OCI-LY7 (cell line): Measurements from ENCODE around the gene LRRK1. TPM values are rescaled to one million over a fixed set of nuclear protein-coding genes. Genes with fewer than 3 reads are reported as not detected.

ENCODE experiments used
- BruUV-seq: library from RNA; stranded (reverse); fragments of 400-500 nt; replicated peaks from 2 replicates; lab custom pipeline; 2021; lab: Mats Ljungman, UMichigan
- CTCF ChIA-PET: fragments of 300-600 bp; sonication (Branson Sonifier 250); formaldehyde crosslinking; loops from one replicate; lab custom pipeline; 2022; ENCODE audit warnings: antibody characterized with exemption; ENCODE audit not compliant: unreplicated experiment; lab: Charles Lee
- POLR2A ChIA-PET: fragments of 300-600 bp; sonication (Branson Sonifier 250); formaldehyde crosslinking; loops from one replicate; lab custom pipeline; 2022; ENCODE audit warnings: antibody characterized with exemption; lab: Charles Lee
- DNase-seq: peaks from one replicate; pipeline ENCODE4 v3.0.0-alpha.2; 2015; ENCODE audit warnings: low spot score
- H2AFZ ChIP-seq: fragments of 200-600 bp; sonication (generic), shearing (Covaris generic); 2 replicates; pipeline ENCODE4 v1.6.1; 2014; ENCODE audit warnings: mild to moderate bottlenecking, antibody characterized with exemption, low read length, moderate library complexity
- H3K27ac ChIP-seq: fragments of 200-600 bp; sonication (generic); 2 replicates; pipeline ENCODE4 v1.5.1; 2014; ENCODE audit warnings: mixed run types, low read depth, mild to moderate bottlenecking, moderate library complexity, low read length, inconsistent platforms; ENCODE audit not compliant: poor library complexity, severe bottlenecking
- H3K36me3 ChIP-seq: fragments of 200-600 bp; sonication (generic); 2 replicates; pipeline ENCODE4 v1.6.1; 2014; ENCODE audit warnings: mild to moderate bottlenecking, antibody characterized with exemption, low read length, moderate library complexity, mixed read lengths; ENCODE audit not compliant: insufficient read depth
- H3K4me1 ChIP-seq: fragments of 200-600 bp; sonication (generic); 2 replicates; pipeline ENCODE4 v1.5.1; 2014; ENCODE audit warnings: mild to moderate bottlenecking, low read length; ENCODE audit not compliant: insufficient read depth, poor library complexity, severe bottlenecking
- H3K4me2 ChIP-seq: fragments of 200-600 bp; sonication (generic); 2 replicates; pipeline ENCODE4 v1.6.1; 2014; ENCODE audit warnings: mild to moderate bottlenecking, low read length
- H3K4me3 ChIP-seq: fragments of 200-600 bp; sonication (generic); 2 replicates; pipeline ENCODE4 v1.5.1; 2014; ENCODE audit warnings: mild to moderate bottlenecking, low read depth, low read length; ENCODE audit not compliant: poor library complexity, severe bottlenecking
- H3K79me2 ChIP-seq: fragments of 200-600 bp; sonication (generic); 2 replicates; pipeline ENCODE4 v1.6.1; 2016; ENCODE audit warnings: low read depth, mild to moderate bottlenecking, low read length, moderate library complexity, mixed read lengths; ENCODE audit not compliant: insufficient read depth
- H3K9me2 ChIP-seq: fragments of 200-600 bp; sonication (generic); 2 replicates; pipeline ENCODE4 v1.6.1; 2016; ENCODE audit warnings: mild to moderate bottlenecking, low read length, mixed read lengths; ENCODE audit not compliant: insufficient read depth
- H3K9me3 ChIP-seq: fragments of 200-600 bp; sonication (generic); 2 replicates; pipeline ENCODE4 v1.6.1; 2014; ENCODE audit warnings: mild to moderate bottlenecking, mixed run types, low read length, mixed read lengths
- H4K20me1 ChIP-seq: fragments of 200-600 bp; sonication (generic); 2 replicates; pipeline ENCODE4 v1.6.1; 2014; ENCODE audit warnings: mild to moderate bottlenecking, antibody characterized with exemption, low read length, moderate library complexity, mixed read lengths; ENCODE audit not compliant: insufficient read depth
- CTCF ChIP-seq: fragments of 200-600 bp; sonication (generic); conservative IDR thresholded peaks from 2 replicates; pipeline ENCODE4 v1.5.1; 2014; ENCODE audit warnings: mild to moderate bottlenecking, antibody characterized with exemption, low read length, moderate library complexity, mixed read lengths
- EZH2phosphoT487 ChIP-seq: fragments of 200-600 bp; sonication (generic); IDR thresholded peaks from 2 replicates; pipeline ENCODE4 v1.6.1; 2018; ENCODE audit warnings: low read depth, borderline replicate concordance, mild to moderate bottlenecking, mixed run types, antibody characterized with exemption, low read length, moderate library complexity, mixed read lengths
- intact Hi-C: fragments of 100-400 bp; cut with micrococcal nuclease; formaldehyde crosslinking; loops from one replicate; pipeline ENCODE4 v1.10.0; 2022; ENCODE audit not compliant: unreplicated experiment
- total RNA-seq, 2 experiments: library from RNA; depleted of rRNA in 1 of 2; stranded (reverse); fragments of >200 nt in 1 of 2; shearing (Covaris generic) in 1 of 2; gene quantifications; 2 replicates each; pipeline ENCODE4 v1.2.3, GENCODE V29; 2014 to 2022

The LRRK1 gene
- total RNA-seq, 2 experiments from 2014 or later = 92.3 to 233 TPM

DNA sequence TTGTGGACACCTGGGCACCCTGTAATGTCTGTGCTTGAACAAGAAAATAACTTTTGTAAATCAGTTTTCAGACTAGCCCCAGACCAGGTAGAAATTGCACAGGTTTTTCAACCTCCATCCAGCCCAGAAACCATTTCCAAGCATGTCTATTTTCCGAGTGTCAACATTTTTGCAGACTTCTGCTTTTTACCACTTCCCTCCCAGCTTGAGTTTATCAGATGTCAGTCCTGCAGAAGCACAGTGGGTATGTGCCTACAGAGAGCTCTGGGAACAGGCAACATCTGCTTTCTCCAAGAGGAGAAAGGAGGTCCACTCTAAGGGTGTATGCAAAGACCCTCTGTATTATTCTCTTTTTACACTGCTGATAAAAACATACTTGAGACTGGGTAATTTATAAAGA is 83.9 kb downstream of the LRRK1 start:
- H2AFZ ChIP-seq = no peak overlapping the region
- peaks cover 26% of the 10 kb centered on the region for H3K4me1 ChIP-seq
- CTCF ChIA-PET = no interaction called here
- peaks cover 94% of the 10 kb centered on the region for H3K36me3 ChIP-seq
- peaks cover 12% of the 10 kb centered on the region for H3K9me3 ChIP-seq
- TF ChIP-seq EZH2phosphoT487 (no peak), CTCF (no peak)
- no peak overlapping the region for H3K4me2 ChIP-seq
- no peaks in the 10 kb centered on the region for H3K9me2 ChIP-seq
- H3K79me2 ChIP-seq = peaks cover 8% of the 10 kb centered on the region; the same call in 1 of the 2 replicates
- intact Hi-C loops = no loop called here
- DNase-seq = no peak
- no peaks in the 10 kb centered on the region for H4K20me1 ChIP-seq
- H3K4me3 ChIP-seq = no peak overlapping the region
- POLR2A ChIA-PET = interaction anchor here (0.6 kb wide), 1 partner anchor 125 kb away, joined by 3 read pairs; no protein-coding TSS in a partner anchor
- H3K27ac ChIP-seq = no peak overlapping the region
- BruUV-seq = no TSS peak

DNA sequence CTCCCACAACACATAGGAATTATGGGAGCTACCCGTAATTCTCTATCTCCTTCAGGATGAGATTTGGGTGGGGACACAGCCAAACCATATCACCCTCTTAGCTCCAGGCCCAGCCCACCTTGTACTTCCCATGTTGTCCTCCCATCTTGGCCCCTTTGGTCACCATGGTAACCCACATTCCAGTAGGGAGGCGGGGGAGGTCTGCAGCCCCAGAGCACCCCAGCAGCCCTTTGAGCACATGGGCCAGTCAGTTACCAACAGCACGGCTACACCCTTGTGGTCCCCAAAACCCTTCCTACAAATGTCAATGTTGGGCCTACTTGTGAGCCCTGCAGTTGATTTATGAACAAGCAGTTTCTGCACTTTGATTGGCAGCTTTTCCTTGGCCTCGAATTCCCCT is 84.5 kb downstream of the LRRK1 start:
- Histone ChIP-seq H3K27ac (no peak overlapping the region), H3K4me3 (no peak overlapping the region), H3K4me2 (no peak overlapping the region), H2AFZ (no peak overlapping the region), H3K4me1 (peaks cover 32% of the 10 kb centered on the region), H3K9me3 (peaks cover 12% of the 10 kb centered on the region), H3K79me2 (peaks cover 8% of the 10 kb centered on the region; the same call in 1 of the 2 replicates), H3K36me3 (peaks cover 91% of the 10 kb centered on the region), H4K20me1 (no peaks in the 10 kb centered on the region), H3K9me2 (no peaks in the 10 kb centered on the region)
- no peak for TF ChIP-seq CTCF
- TF ChIP-seq EZH2phosphoT487 = no peak
- ChIA-PET CTCF (no interaction called here), POLR2A (interaction anchor here (2.0 kb wide), 1 partner anchor 86 kb away, joined by 5 read pairs; no protein-coding TSS in a partner anchor)
- BruUV-seq = no TSS peak
- no peak for DNase-seq
- intact Hi-C loops = no loop called here

DNA sequence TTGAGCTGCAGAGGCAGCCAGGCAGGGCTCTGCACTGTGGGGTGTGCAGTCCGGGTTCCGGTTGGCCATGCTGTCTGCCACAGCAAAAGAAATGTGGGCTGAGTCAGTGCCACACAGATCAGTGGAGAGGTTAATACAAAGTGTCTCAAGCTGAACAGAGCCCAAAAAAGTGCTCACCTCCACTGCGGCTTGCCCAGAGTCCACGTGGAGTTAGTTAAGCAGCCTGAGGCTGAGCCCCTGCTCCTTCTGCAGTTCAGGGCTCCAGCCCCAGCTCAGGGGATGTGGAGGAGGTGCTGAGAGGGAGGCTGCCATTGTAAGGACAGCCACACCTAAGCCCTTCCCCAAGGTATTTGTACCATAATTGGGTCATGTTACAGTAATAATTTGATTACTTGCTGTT is 85.3 kb downstream of the LRRK1 start:
- no peak for DNase-seq
- CTCF ChIA-PET = no interaction called here
- Histone ChIP-seq H3K79me2 (peaks cover 8% of the 10 kb centered on the region; the same call in 1 of the 2 replicates), H3K9me2 (no peaks in the 10 kb centered on the region), H2AFZ (no peak overlapping the region), H3K9me3 (peaks cover 12% of the 10 kb centered on the region), H3K36me3 (peaks cover 90% of the 10 kb centered on the region), H4K20me1 (no peaks in the 10 kb centered on the region), H3K4me3 (no peak overlapping the region), H3K4me2 (no peak overlapping the region), H3K4me1 (peaks cover 40% of the 10 kb centered on the region), H3K27ac (no peak overlapping the region)
- intact Hi-C loops = no loop called here
- no peak for TF ChIP-seq CTCF
- TF ChIP-seq EZH2phosphoT487 = no peak
- POLR2A ChIA-PET = interaction anchor here (2.0 kb wide), 1 partner anchor 87 kb away, joined by 5 read pairs; no protein-coding TSS in a partner anchor
- no TSS peak for BruUV-seq
